Endothelial cell of hepatic sinusoid (primary cell): ENCODE measurements around the gene PAQR9.

Experiments used
- in situ Hi-C: cut with HindIII; loops from 2 replicates; pipeline ENCODE4 v1.10.0; 2017; ENCODE audit warnings: low sequenced_read_pairs

PAQR9 gene

GRCh38 chr3:142984255-142984654, 20.8 kb upstream of the PAQR9 start:
- in situ Hi-C loops: loop anchor here (25.0 kb wide), 1 partner anchor 147 kb away; no protein-coding TSS in a partner anchor

- in situ Hi-C loops: loop anchor here (25.0 kb wide), 1 partner anchor 146 kb away; no protein-coding TSS in a partner anchor
Measured at GRCh38 chr3:142983318-142983717, 19.8 kb upstream of the PAQR9 start.

- in situ Hi-C loops: loop anchor here (25.0 kb wide), 1 partner anchor 145 kb away; no protein-coding TSS in a partner anchor
Measured at GRCh38 chr3:142982038-142982773, 18.7 kb upstream of the PAQR9 start.

- in situ Hi-C loops: loop anchor here (25.0 kb wide), 1 partner anchor 144 kb away; no protein-coding TSS in a partner anchor
Measured at GRCh38 chr3:142981108-142981507, 17.6 kb upstream of the PAQR9 start.

GRCh38 chr3:142977399-142977728, 13.9 kb upstream of the PAQR9 start:
- in situ Hi-C loops: loop anchor here (25.0 kb wide), 1 partner anchor 140 kb away; no protein-coding TSS in a partner anchor

- in situ Hi-C loops: loop anchor here (25.0 kb wide), 1 partner anchor 140 kb away; no protein-coding TSS in a partner anchor
Measured at GRCh38 chr3:142976621-142977398, 13.3 kb upstream of the PAQR9 start.

- in situ Hi-C loops: loop anchor here (25.0 kb wide), 1 partner anchor 138 kb away; no protein-coding TSS in a partner anchor
Measured at GRCh38 chr3:142975316-142975995, 12.0 kb upstream of the PAQR9 start.

- in situ Hi-C loops: no loop called here
Measured at GRCh38 chr3:142973217-142974009, 9.9 kb upstream of the PAQR9 start.

- in situ Hi-C loops: no loop called here
Measured at GRCh38 chr3:142972092-142972753, 8.7 kb upstream of the PAQR9 start.

GRCh38 chr3:142971431-142971830, 8.0 kb upstream of the PAQR9 start:
- in situ Hi-C loops: no loop called here

- in situ Hi-C loops: no loop called here
Measured at GRCh38 chr3:142968319-142969025, 5.0 kb upstream of the PAQR9 start.

GRCh38 chr3:142966808-142967207, 3.3 kb upstream of the PAQR9 start:
- in situ Hi-C loops: no loop called here

- in situ Hi-C loops: no loop called here
Measured at GRCh38 chr3:142965581-142965980, 2.1 kb upstream of the PAQR9 start.

GRCh38 chr3:142963234-142963515, 299 bp downstream of the PAQR9 start:
- in situ Hi-C loops: no loop called here

GRCh38 chr3:142962520-142963233, 797 bp downstream of the PAQR9 start:
- in situ Hi-C loops: no loop called here

- in situ Hi-C loops: no loop called here
Measured at GRCh38 chr3:142962175-142962519, 1.3 kb downstream of the PAQR9 start.

- in situ Hi-C loops: no loop called here
Measured at GRCh38 chr3:142961539-142961938, 1.9 kb downstream of the PAQR9 start.

- in situ Hi-C loops: no loop called here
Measured at GRCh38 chr3:142960322-142960850, 3.1 kb downstream of the PAQR9 start.

- in situ Hi-C loops: no loop called here
Measured at GRCh38 chr3:142958707-142959106, 4.8 kb downstream of the PAQR9 start.
